MCF 10A (cell line): ENCODE data around the gene SLC38A10. TPM values are rescaled to one million over a fixed set of nuclear protein-coding genes. Genes with fewer than 3 reads are reported as not detected.
"Not testable (repeated sequence)": the region's sequence is repeated elsewhere in the genome, so short reads cannot be mapped to it uniquely, and the experiment has no call there.

ENCODE experiments used
- BruUV-seq: library from RNA; stranded (reverse); fragments of 400-500 nt; replicated peaks from 2 replicates; lab custom pipeline; 2021; lab: Mats Ljungman, UMichigan
- CTCF ChIA-PET: fragments of 300-600 bp; sonication (Branson Sonifier 250); formaldehyde crosslinking; extraction: SDS; loops from one replicate; lab custom pipeline; 2021; ENCODE audit warnings: antibody characterized with exemption, inconsistent platforms; lab: Yijun Ruan, JAX
- POLR2A ChIA-PET: fragments of 300-600, 350-650 bp; sonication (Branson Sonifier 250); formaldehyde crosslinking; extraction: SDS; loops from one replicate; lab custom pipeline; 2020; ENCODE audit warnings: antibody characterized with exemption, inconsistent platforms; lab: Yijun Ruan, JAX
- DNase-seq: peaks from one replicate; pipeline ENCODE4 v3.0.0-alpha.2; 2018; ENCODE audit not compliant: unreplicated experiment
- H3K27ac Mint-ChIP-seq: one replicate; pipeline ENCODE4 v1.8.0; 2022; ENCODE audit warnings: mild to moderate bottlenecking, low read depth, mixed read lengths; ENCODE audit not compliant: unreplicated experiment
- H3K27me3 Mint-ChIP-seq: one replicate; pipeline ENCODE4 v1.8.0; 2022; ENCODE audit warnings: mixed read lengths; ENCODE audit not compliant: insufficient read depth, unreplicated experiment
- H3K36me3 Mint-ChIP-seq: one replicate; pipeline ENCODE4 v1.8.0; 2022; ENCODE audit warnings: mild to moderate bottlenecking, moderate library complexity, mixed read lengths; ENCODE audit not compliant: insufficient read depth, unreplicated experiment
- H3K4me1 Mint-ChIP-seq: one replicate; pipeline ENCODE4 v1.8.0; 2022; ENCODE audit warnings: mixed read lengths; ENCODE audit not compliant: insufficient read depth, unreplicated experiment
- H3K4me3 Mint-ChIP-seq: one replicate; pipeline ENCODE4 v1.8.0; 2022; ENCODE audit warnings: mild to moderate bottlenecking, moderate library complexity, mixed read lengths; ENCODE audit not compliant: unreplicated experiment
- H3K9me3 Mint-ChIP-seq: one replicate; pipeline ENCODE4 v1.8.0; 2022; ENCODE audit warnings: mixed read lengths; ENCODE audit not compliant: unreplicated experiment
- CTCF ChIP-seq: fragments of 200-600 bp; IDR thresholded peaks from one replicate; pipeline ENCODE4 v1.8.0; 2022; ENCODE audit warnings: antibody characterized with exemption, mild to moderate bottlenecking; ENCODE audit not compliant: unreplicated experiment
- intact Hi-C: fragments of 100-400 bp; cut with micrococcal nuclease; formaldehyde crosslinking; loops from 2 replicates; pipeline ENCODE4 v1.14.1; 2022
- total RNA-seq: library from RNA; stranded (reverse); gene quantifications from 2 replicates; pipeline ENCODE4 v1.2.3, GENCODE V29; 2022

Gene SLC38A10
- total RNA-seq, 1 experiment from 2014 or later: 98.2 TPM

- Mint-ChIP-seq H3K27ac (no peak overlapping the region), H3K36me3 (no peaks in the 10 kb centered on the region), H3K4me3 (no peak overlapping the region), H3K9me3 (no peaks in the 10 kb centered on the region), H3K4me1 (peaks cover 24% of the 10 kb centered on the region), H3K27me3 (no peaks in the 10 kb centered on the region)
- POLR2A ChIA-PET: interaction anchor here (0.6 to 1.2 kb wide), 4 partner anchors 13 to 174 kb away, joined by 3 to 5 read pairs (median 3); partner anchors contain the start of gene BAHCC1
- intact Hi-C loops: no loop called here
- TF ChIP-seq CTCF: no peak
- DNase-seq: no peak
- CTCF ChIA-PET: interaction anchor here (1.1 kb wide), 1 partner anchor 54 kb away, joined by 3 read pairs; no protein-coding TSS in a partner anchor
- BruUV-seq: no TSS peak
Measured at GRCh38 chr17:81310949-81311550, 15.9 kb upstream of the SLC38A10 start.

- BruUV-seq: no TSS peak
- H3K9me3 Mint-ChIP-seq: no peaks in the 10 kb centered on the region
- no peaks in the 10 kb centered on the region for H3K27me3 Mint-ChIP-seq
- intact Hi-C loops: loop anchor here (5.0 kb wide), 1 partner anchor 87 kb away; the partner anchor contains the start of gene BAHCC1
- H3K4me1 Mint-ChIP-seq: peaks cover 22% of the 10 kb centered on the region
- peak overlapping the region; percentile 68 for H3K4me3 Mint-ChIP-seq
- H3K36me3 Mint-ChIP-seq: no peaks in the 10 kb centered on the region
- no peak for TF ChIP-seq CTCF
- no peak for DNase-seq
- ChIA-PET POLR2A (interaction anchor here (0.7 to 2.2 kb wide), 6 partner anchors 12 to 85 kb away, joined by 3 to 14 read pairs (median 4); partner anchors contain the start of genes BAHCC1 and SLC38A10), CTCF (interaction anchor here (0.6 to 3.1 kb wide), 13 partner anchors 12 to 299 kb away, joined by 3 to 12 read pairs (median 3); no protein-coding TSS in a partner anchor)
- no peak overlapping the region for H3K27ac Mint-ChIP-seq
Measured at GRCh38 chr17:81309859-81310839, 15.0 kb upstream of the SLC38A10 start.

- Mint-ChIP-seq H3K27me3 (no peaks in the 10 kb centered on the region), H3K27ac (peak overlapping the region; percentile 32), H3K4me1 (peaks cover 22% of the 10 kb centered on the region), H3K36me3 (no peaks in the 10 kb centered on the region), H3K4me3 (peak overlapping the region; percentile 68), H3K9me3 (no peaks in the 10 kb centered on the region)
- CTCF ChIA-PET: interaction anchor here (0.7 to 3.1 kb wide), 10 partner anchors 12 to 300 kb away, joined by 3 to 12 read pairs (median 3); no protein-coding TSS in a partner anchor
- peak; percentile 74 for DNase-seq
- BruUV-seq: no TSS peak
- POLR2A ChIA-PET: interaction anchor here (0.7 to 2.2 kb wide), 7 partner anchors 11 to 86 kb away, joined by 3 to 14 read pairs (median 4); partner anchors contain the start of genes BAHCC1 and SLC38A10
- peak; percentile 32 for TF ChIP-seq CTCF
- intact Hi-C loops: loop anchor here (5.0 kb wide), 1 partner anchor 88 kb away; the partner anchor contains the start of gene BAHCC1
Measured at GRCh38 chr17:81309140-81309858, 14.2 kb upstream of the SLC38A10 start.

GRCh38 chr17:81308784-81309139, 13.7 kb upstream of the SLC38A10 start:
- DNase-seq, H3K9me3 Mint-ChIP-seq, BruUV-seq, H3K27me3 Mint-ChIP-seq, H3K36me3 Mint-ChIP-seq: not testable (repeated sequence)
- Mint-ChIP-seq H3K27ac (peak overlapping the region; percentile 32), H3K4me3 (peak overlapping the region; percentile 68), H3K4me1 (peaks cover 22% of the 10 kb centered on the region)
- CTCF ChIA-PET: interaction anchor here (1.0 to 3.1 kb wide), 2 partner anchors 21 to 176 kb away, joined by 3 to 12 read pairs; no protein-coding TSS in a partner anchor
- intact Hi-C loops: loop anchor here (5.0 kb wide), 1 partner anchor 89 kb away; the partner anchor contains the start of gene BAHCC1
- POLR2A ChIA-PET: interaction anchor here (0.7 to 2.2 kb wide), 6 partner anchors 13 to 86 kb away, joined by 3 to 14 read pairs (median 4); partner anchors contain the start of genes BAHCC1 and SLC38A10
